Measurements from ENCODE around the gene PGAP6.
A peak's percentile ranks its signal among the peaks of the same experiment; 100 is the strongest.

The PGAP6 gene

GRCh38 chr16:369275-369865 is 12.4 kb downstream of the PGAP6 start:
- peak overlapping the region; percentile 47 for H3K4me3 ChIP-seq (replicated peaks; ENCODE audit: low read depth, low read length)
- no peak for TF ChIP-seq CTCF (IDR thresholded peaks at IDR 0.05; ENCODE audit: low read length, missing control alignments)
- no peak for DNase-seq (ENCODE audit: low read depth)

- no peak for DNase-seq (ENCODE audit: low read depth)
- TF ChIP-seq CTCF (IDR thresholded peaks at IDR 0.05; ENCODE audit: low read length, missing control alignments): no peak
Measured at GRCh38 chr16:368388-369158, 13.2 kb downstream of the PGAP6 start.

GRCh38 chr16:367333-367903 is 14.4 kb downstream of the PGAP6 start:
- TF ChIP-seq CTCF (IDR thresholded peaks at IDR 0.05; ENCODE audit: low read length, missing control alignments): no peak
- no peak overlapping the region for H3K4me3 ChIP-seq (replicated peaks; ENCODE audit: low read depth, low read length)
- no peak for DNase-seq (ENCODE audit: low read depth)

More at GRCh38 chr16:368388-369158, 13.2 kb downstream of the PGAP6 start:
- H3K4me3 ChIP-seq (replicated peaks; ENCODE audit: low read depth, low read length): no peak overlapping the region

GRCh38 chr16:366476-366875 is 15.3 kb downstream of the PGAP6 start:
- H3K4me3 ChIP-seq (replicated peaks; ENCODE audit: low read depth, low read length): no peak overlapping the region

GRCh38 chr16:364595-365491 is 16.9 kb downstream of the PGAP6 start:
- no peak for TF ChIP-seq CTCF (IDR thresholded peaks at IDR 0.05; ENCODE audit: low read length, missing control alignments)

More at GRCh38 chr16:366476-366875, 15.3 kb downstream of the PGAP6 start:
- no peak for TF ChIP-seq CTCF (IDR thresholded peaks at IDR 0.05; ENCODE audit: low read length, missing control alignments)
- DNase-seq (ENCODE audit: low read depth): no peak

GRCh38 chr16:363766-364490 is 17.9 kb downstream of the PGAP6 start:
- no peak for DNase-seq (ENCODE audit: low read depth)
- no peak overlapping the region for H3K4me3 ChIP-seq (replicated peaks; ENCODE audit: low read depth, low read length)
- no peak for TF ChIP-seq CTCF (IDR thresholded peaks at IDR 0.05; ENCODE audit: low read length, missing control alignments)

More at GRCh38 chr16:364595-365491, 16.9 kb downstream of the PGAP6 start:
- no peak overlapping the region for H3K4me3 ChIP-seq (replicated peaks; ENCODE audit: low read depth, low read length)
- no peak for DNase-seq (ENCODE audit: low read depth)

Data from fibroblast of pulmonary artery (primary cell).